ENCODE measurements around the gene GC. TPM values are rescaled to one million over a fixed set of nuclear protein-coding genes. Genes with fewer than 3 reads are reported as not detected.
"Not testable (repeated sequence)": the region's sequence is repeated elsewhere in the genome, so short reads cannot be mapped to it uniquely, and the experiment has no call there.

Gene GC
- total RNA-seq, 2 donors from 2014 or later, result not detected

DNA sequence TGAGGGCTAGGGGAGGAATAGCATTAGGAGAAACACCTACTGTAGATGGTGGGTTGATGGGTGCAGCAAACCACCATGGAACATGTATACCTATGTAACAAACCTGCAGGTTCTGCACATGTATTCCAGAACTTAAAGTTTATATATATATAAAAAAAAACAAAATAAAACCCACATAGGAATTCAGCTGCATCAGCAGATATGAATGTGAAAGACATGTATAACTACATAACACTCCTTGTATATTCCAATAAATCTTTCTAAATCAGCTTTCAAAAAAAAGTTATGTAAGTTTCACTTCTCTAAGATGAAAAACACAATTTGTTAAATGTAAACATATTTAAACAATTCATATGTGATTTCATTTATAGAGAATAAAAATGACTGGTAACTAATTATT lies 6.0 kb downstream of the GC start:
- Mint-ChIP-seq H3K4me1 (no peaks in the 10 kb centered on the region), H3K27ac (no peak overlapping the region), H3K9me3 (no peaks in the 10 kb centered on the region), H3K4me3 (no peak overlapping the region), H3K27me3 (peaks cover 4% of the 10 kb centered on the region), H3K36me3 (ENCODE audit: low read depth) (no peaks in the 10 kb centered on the region)
- ATAC-seq (replicated peaks), result no peak

DNA sequence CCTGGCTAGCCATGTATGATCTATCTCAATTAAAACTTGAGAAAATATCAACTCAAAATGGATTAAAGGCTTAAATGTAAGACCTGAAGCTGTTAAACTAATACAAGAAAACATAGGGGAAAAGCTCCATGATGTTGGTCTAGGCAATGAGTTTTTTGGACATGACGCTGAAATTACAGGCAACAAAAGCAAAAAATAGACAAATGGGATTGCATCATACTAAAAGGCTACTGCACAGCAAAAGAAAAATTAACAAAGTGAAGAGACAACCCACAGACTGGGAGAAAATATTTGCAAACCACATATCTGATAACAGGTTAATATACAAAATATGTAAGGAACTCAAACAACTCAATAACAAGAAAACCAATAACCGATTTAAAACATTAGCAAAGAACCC lies 8.4 kb downstream of the GC start:
- no peak for ATAC-seq (replicated peaks)
- no peaks in the 10 kb centered on the region for H3K4me1 Mint-ChIP-seq
- H3K36me3 Mint-ChIP-seq (ENCODE audit: low read depth), result no peaks in the 10 kb centered on the region
- H3K27ac Mint-ChIP-seq, result no peak overlapping the region
- no peak overlapping the region for H3K4me3 Mint-ChIP-seq
- H3K9me3 Mint-ChIP-seq, result no peaks in the 10 kb centered on the region
- peaks cover 4% of the 10 kb centered on the region for H3K27me3 Mint-ChIP-seq

DNA sequence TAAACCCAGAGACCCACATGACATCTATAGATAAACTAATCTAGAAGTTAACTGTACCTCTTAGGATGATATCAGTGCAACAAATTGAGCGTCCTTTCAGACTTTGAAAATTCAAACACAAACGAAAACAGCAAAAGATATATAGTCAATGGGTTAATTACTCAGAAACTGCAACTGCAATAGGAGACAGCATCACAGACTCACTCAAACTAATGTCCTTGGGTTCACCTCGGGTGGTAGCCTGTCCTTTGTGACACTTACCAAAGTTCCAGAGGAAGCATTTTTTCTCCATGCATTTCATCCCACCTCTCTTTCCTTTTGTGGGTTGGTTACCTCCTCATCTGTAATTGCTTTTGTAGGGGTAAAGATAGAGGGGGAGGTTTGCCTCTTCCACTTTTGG lies 9.7 kb downstream of the GC start:
- Mint-ChIP-seq H3K9me3 (no peaks in the 10 kb centered on the region), H3K27ac (no peak overlapping the region), H3K4me1 (no peaks in the 10 kb centered on the region), H3K36me3 (ENCODE audit: low read depth) (no peaks in the 10 kb centered on the region), H3K27me3 (peaks cover 5% of the 10 kb centered on the region), H3K4me3 (no peak overlapping the region)
- no peak for ATAC-seq (replicated peaks)

DNA sequence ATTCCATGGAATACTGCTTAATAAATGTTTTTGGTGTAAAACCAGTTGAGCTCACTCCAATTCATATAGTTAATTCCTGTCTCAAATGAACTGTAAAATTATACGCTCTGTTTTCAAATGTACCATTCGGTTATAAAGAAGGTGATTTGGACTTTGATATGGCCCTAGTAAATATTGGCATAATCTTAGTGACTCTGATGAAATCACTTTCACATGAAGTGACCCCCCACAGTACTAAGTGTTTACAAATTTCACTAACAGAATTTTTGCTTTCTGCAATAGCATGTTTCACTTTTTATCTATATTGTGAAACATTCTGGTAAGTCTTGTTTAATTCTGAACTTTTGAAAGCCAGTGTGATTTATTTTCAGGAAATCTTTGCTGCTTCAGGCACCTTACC lies 10.9 kb downstream of the GC start:
- H3K27me3 Mint-ChIP-seq, result peaks cover 4% of the 10 kb centered on the region
- H3K4me1 Mint-ChIP-seq, result no peaks in the 10 kb centered on the region
- H3K36me3 Mint-ChIP-seq (ENCODE audit: low read depth), result no peaks in the 10 kb centered on the region
- no peaks in the 10 kb centered on the region for H3K9me3 Mint-ChIP-seq
- no peak for ATAC-seq (replicated peaks)
- H3K4me3 Mint-ChIP-seq, result no peak overlapping the region
- H3K27ac Mint-ChIP-seq, result no peak overlapping the region

DNA sequence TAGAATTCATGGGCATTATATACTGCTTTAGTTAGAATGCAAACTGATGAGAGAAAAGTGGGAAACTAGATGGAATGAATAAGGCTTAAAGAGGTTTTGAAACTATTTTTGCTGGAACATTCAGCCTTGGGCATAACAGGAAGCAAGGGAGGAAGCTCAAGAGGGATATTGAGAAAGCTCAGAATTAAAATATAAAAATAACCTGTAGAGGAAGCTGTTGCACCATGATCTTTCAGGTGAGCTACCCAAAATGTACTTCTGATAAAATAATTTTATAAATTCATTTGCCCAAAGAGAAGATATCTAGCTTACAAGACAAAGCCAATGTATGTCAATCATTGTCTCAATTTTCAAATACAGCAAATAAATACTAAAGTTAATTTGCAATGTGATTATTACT lies 11.3 kb downstream of the GC start:
- H3K4me3 Mint-ChIP-seq, result no peak overlapping the region
- no peaks in the 10 kb centered on the region for H3K4me1 Mint-ChIP-seq
- no peaks in the 10 kb centered on the region for H3K36me3 Mint-ChIP-seq (ENCODE audit: low read depth)
- peaks cover 4% of the 10 kb centered on the region for H3K27me3 Mint-ChIP-seq
- no peaks in the 10 kb centered on the region for H3K9me3 Mint-ChIP-seq
- no peak for ATAC-seq (replicated peaks)
- H3K27ac Mint-ChIP-seq, result no peak overlapping the region

DNA sequence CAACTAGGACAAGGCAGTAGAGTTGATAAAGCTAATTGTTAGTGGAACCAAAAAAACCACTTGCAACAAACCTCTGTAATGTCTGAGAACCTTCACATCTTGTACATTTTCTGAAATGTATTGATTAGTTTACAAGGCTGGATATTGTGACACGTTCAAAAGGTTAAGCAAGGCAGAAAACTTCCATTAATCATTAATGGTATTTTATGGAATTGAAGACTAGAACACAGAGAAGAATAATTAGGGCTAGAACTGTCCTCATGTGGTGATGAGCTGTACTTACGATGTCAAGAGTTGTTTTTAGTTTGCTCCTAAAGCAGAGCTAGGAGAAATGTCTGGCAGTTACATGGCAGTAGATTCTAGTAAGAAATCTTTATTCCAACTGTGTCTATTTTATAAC lies 12.3 kb downstream of the GC start:
- no peaks in the 10 kb centered on the region for H3K36me3 Mint-ChIP-seq (ENCODE audit: low read depth)
- H3K4me1 Mint-ChIP-seq, result no peaks in the 10 kb centered on the region
- H3K9me3 Mint-ChIP-seq, result no peaks in the 10 kb centered on the region
- H3K4me3 Mint-ChIP-seq, result no peak overlapping the region
- H3K27me3 Mint-ChIP-seq, result peaks cover 4% of the 10 kb centered on the region
- no peak for ATAC-seq (replicated peaks)
- H3K27ac Mint-ChIP-seq, result no peak overlapping the region

DNA sequence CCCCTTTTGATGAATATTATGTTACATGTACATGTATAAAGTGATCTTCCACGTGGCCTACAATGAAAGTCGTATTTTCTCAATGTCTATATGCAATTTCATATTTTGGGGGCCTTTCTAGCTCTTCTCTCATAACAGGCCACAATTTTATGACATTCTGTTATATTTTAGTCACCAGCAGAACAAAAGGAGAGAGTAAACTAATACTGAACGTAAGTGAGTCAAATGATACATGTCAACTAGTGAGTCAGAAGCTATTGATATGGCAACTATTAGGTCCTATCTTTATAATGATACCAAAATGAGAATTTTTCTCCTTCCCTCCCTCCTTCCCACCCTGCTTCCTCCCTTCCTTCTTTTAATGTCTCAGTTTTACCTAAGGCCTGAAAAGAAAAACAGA lies 14.4 kb downstream of the GC start:
- peaks cover 12% of the 10 kb centered on the region for H3K27me3 Mint-ChIP-seq
- no peak overlapping the region for H3K4me3 Mint-ChIP-seq
- no peaks in the 10 kb centered on the region for H3K4me1 Mint-ChIP-seq
- H3K36me3 Mint-ChIP-seq (ENCODE audit: low read depth), result no peaks in the 10 kb centered on the region
- H3K27ac Mint-ChIP-seq, result no peak overlapping the region
- H3K9me3 Mint-ChIP-seq, result no peaks in the 10 kb centered on the region
- ATAC-seq (replicated peaks), result no peak

DNA sequence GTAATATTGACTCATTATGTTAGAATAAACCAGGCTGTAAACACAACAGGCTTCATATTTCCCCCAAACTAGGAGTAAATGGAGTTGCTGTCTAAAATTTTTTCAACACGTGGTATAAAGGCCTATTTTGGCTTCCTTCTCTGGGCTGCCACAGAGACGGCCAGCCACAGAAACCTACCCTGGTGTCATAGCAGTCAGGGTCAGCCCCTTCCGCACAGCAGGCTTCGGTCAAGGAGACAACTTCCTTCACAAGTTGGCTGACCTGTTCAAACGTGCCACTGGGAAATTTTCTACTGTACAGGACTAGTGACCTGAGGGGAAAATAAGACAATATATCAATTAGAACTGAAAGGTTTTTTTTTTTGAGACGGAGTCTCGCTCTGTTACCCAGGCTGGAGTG lies 15.8 kb downstream of the GC start:
- ATAC-seq (replicated peaks), result no peak

DNA sequence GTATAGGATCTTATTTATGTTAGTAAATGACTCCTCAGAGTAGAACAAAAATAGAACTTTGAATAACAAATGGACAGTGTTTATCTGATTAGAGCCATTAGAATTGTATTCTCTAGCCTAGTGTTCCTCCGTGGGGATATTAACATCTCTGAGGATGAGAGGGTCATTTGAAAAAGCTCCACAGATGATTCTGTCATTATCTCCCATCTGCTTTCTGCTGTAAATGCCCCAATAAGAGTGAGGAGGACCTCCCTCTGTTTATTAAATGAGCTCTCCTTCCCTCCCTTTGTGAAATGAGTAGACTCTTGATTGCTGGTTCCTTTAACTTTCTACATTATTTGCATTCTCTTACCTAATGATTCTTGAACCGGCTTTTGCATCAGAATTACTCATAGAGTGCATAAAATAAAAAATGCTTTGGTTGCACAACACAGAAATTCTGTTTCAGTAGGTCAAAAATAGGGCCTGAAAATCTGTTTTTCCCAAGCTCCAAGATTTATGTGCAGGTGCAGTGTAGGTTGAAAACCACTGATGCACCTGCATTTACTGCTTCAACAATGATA lies 18.0 kb downstream of the GC start:
- Mint-ChIP-seq H3K9me3 (no peaks in the 10 kb centered on the region), H3K4me3 (no peak overlapping the region), H3K4me1 (no peaks in the 10 kb centered on the region), H3K27me3 (peaks cover 17% of the 10 kb centered on the region), H3K36me3 (ENCODE audit: low read depth) (no peaks in the 10 kb centered on the region), H3K27ac (no peak overlapping the region)
- ATAC-seq (replicated peaks), result no peak

More for the DNA sequence above, 15.8 kb downstream of the GC start:
- Mint-ChIP-seq H3K9me3 (no peaks in the 10 kb centered on the region), H3K36me3 (ENCODE audit: low read depth) (no peaks in the 10 kb centered on the region), H3K27ac (no peak overlapping the region), H3K4me1 (no peaks in the 10 kb centered on the region), H3K27me3 (peaks cover 12% of the 10 kb centered on the region), H3K4me3 (no peak overlapping the region)

DNA sequence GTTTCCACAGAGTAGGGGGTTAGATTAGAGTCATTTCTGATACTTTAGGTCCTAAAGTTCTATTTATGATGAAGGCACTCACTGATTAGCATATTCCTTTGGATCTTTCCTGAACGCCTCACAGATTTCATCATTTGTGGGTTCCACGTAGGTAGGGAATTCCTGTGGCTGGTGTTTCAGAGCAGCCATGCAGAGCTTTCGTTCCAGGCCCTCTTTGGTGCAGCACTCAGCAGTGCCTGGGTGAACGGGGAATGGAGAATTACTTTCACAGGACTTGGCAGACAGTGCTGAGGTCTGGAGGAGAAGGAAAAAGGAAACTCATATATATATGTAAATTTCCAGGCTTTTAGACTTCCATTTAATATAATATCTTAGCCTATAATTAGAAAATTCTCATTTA lies 18.5 kb downstream of the GC start:
- Mint-ChIP-seq H3K27ac (no peak overlapping the region), H3K4me3 (no peak overlapping the region), H3K36me3 (ENCODE audit: low read depth) (no peaks in the 10 kb centered on the region), H3K9me3 (no peaks in the 10 kb centered on the region), H3K4me1 (no peaks in the 10 kb centered on the region), H3K27me3 (peaks cover 17% of the 10 kb centered on the region)
- ATAC-seq (replicated peaks), result no peak

DNA sequence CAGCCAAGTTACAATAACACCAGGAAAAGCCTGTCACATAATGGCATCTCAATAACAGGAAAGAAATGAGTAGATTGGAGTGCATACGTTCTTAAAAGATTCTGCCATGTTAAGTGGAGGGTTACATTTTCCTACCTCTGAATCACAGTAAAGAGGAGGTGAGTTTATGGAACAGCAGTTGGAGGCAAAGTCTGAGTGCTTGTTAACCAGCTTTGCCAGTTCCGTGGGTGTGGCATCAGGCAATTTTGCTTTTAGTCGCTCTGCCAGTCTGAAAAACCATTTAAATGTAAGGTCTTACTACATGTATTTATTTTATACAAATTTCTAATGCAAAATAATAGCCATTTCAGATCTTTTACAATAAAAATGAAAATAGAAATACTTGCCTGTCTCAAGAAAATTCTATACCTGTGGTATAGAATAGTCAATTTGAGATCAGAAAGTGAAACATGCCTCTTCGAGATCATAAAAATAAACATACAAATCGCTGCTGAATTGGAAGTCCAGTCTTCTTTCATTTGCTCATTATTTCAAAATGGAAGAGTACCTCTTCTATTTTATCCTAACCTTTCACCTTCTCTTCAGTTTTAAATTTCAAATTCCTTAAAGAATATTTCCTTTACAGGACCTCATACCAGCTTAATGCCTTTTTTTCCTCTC lies 31.4 kb downstream of the GC start:
- H3K36me3 Mint-ChIP-seq (ENCODE audit: low read depth), result no peaks in the 10 kb centered on the region
- no peaks in the 10 kb centered on the region for H3K9me3 Mint-ChIP-seq
- no peak overlapping the region for H3K27ac Mint-ChIP-seq
- no peak overlapping the region for H3K4me3 Mint-ChIP-seq
- ATAC-seq (replicated peaks), result no peak
- no peaks in the 10 kb centered on the region for H3K27me3 Mint-ChIP-seq
- no peaks in the 10 kb centered on the region for H3K4me1 Mint-ChIP-seq

DNA sequence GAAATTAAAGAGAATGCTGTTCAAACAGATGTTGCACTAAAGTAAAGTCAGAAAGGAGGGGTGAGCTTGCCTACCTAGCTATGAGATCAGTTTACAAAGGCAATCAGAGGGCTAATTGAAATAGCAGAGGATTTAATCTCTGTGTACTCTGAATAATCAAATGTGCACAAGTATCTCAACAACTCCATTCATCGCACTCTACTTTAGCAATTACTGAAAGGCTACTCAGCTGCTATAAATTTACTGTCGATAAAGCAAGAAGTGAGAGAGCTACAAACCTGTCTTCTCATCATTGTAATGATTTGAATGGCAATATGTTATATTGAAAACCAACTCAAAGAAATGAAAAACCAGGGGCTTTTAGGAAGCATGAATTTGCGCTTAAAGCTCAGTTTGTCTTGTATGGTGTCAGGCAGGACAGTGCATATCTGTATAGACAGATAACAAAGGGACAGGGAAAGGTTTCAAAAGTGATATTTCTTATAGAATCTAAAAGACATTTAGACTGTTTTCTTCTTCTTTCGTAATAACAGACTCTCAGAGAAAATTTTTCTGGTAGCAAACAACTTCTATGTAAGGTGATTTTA lies 34.8 kb downstream of the GC start:
- Mint-ChIP-seq H3K4me1 (no peaks in the 10 kb centered on the region), H3K9me3 (no peaks in the 10 kb centered on the region), H3K27ac (no peak overlapping the region), H3K36me3 (ENCODE audit: low read depth) (no peaks in the 10 kb centered on the region), H3K4me3 (no peak overlapping the region), H3K27me3 (peaks cover 6% of the 10 kb centered on the region)
- no peak for ATAC-seq (replicated peaks)

DNA sequence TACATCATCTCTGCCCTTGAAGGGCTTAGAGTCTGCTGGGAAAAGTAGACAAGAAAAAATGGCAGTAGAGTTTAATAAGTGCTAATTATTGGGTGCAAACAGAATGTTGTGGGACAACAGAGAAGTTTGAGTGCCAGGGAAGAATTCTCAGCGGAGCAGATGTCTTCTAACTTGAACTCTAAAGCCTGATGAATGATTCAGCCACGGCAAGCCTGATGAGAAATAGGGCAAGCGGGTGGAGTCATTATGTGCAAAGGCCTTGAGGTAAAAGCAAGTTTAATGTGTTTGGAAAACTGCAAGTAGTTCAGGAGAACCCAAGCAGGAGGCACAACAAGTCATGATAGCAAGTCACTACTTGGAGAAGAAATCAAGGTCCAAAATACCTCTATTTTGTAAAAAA lies 37.5 kb downstream of the GC start:
- no peaks in the 10 kb centered on the region for H3K9me3 Mint-ChIP-seq
- no peaks in the 10 kb centered on the region for H3K4me1 Mint-ChIP-seq
- ATAC-seq (replicated peaks), result no peak
- H3K36me3 Mint-ChIP-seq (ENCODE audit: low read depth), result no peaks in the 10 kb centered on the region
- no peak overlapping the region for H3K27ac Mint-ChIP-seq
- H3K4me3 Mint-ChIP-seq, result no peak overlapping the region
- peaks cover 6% of the 10 kb centered on the region for H3K27me3 Mint-ChIP-seq

DNA sequence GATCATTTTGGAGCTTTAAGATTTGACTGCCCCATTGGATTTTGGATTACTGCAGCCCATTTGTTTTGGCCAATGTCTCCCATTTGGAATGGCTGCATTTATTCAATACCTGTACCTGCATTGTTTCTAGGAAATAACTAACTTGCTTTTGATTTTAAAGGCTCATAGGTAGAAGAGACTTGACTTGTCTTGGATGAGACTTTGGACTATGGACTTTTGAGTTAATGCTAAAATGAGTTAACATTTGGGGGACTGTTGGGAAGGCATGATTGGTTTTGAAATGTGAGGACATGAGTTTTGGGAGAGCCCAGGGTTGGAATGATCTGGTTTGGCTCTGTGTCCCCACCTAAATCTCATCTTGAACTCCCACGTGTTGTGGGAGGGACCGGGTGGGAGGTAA lies 45.1 kb downstream of the GC start:
- not testable (repeated sequence) for H3K4me1 Mint-ChIP-seq; H3K27me3 Mint-ChIP-seq; H3K4me3 Mint-ChIP-seq; H3K36me3 Mint-ChIP-seq (ENCODE audit: low read depth); H3K27ac Mint-ChIP-seq; H3K9me3 Mint-ChIP-seq; ATAC-seq (replicated peaks)

DNA sequence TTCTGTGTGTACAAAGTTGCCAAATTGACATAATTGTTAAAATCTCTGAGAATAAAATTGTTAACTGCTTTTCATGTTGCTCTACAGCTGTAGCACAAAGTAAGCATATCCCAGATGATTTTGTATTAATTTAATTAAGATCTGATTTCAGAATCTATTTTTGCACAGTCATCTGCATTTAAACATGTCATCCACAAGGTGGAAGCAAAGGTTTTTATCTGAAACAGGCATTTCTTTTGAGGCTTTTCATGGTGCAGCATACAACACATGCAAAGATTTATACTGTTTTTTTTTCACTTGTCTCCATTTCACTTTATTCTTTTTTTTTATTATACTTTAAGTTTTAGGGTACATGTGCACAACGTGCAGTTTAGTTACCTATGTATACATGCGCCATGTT lies 51.2 kb downstream of the GC start:
- Mint-ChIP-seq H3K4me1 (no peaks in the 10 kb centered on the region), H3K27ac (no peak overlapping the region), H3K4me3 (no peak overlapping the region), H3K36me3 (ENCODE audit: low read depth) (no peaks in the 10 kb centered on the region), H3K9me3 (peaks cover 6% of the 10 kb centered on the region), H3K27me3 (peaks cover 8% of the 10 kb centered on the region)
- ATAC-seq (replicated peaks), result no peak

All from activated T-helper 17 cell treated with anti-CD3 and anti-CD28 coated beads, Interleukin-2, amount 50 U/mL, for 72 hours (primary cell).